AG04449 (cell line): ENCODE measurements around the gene SSU72.
"Not testable (repeated sequence)": the region's sequence is repeated elsewhere in the genome, so short reads cannot be mapped to it uniquely, and the experiment has no call there.

Experiments
- CTCF ChIA-PET: fragments of 350-600 bp; formaldehyde crosslinking; extraction: SDS; loops from one replicate; lab custom pipeline; 2021; ENCODE audit warnings: antibody characterized with exemption; lab: Yijun Ruan, JAX
- POLR2A ChIA-PET: fragments of 400-600, 350-600 bp; formaldehyde crosslinking; extraction: SDS; loops from one replicate; lab custom pipeline; 2020; ENCODE audit warnings: antibody characterized with exemption, inconsistent platforms; lab: Yijun Ruan, JAX
- DNase-seq: peaks from one replicate; pipeline ENCODE4 v3.0.0-alpha.2; 2010; ENCODE audit warnings: low read depth, low spot score
- H3K4me3 ChIP-seq: 2 replicates; pipeline ENCODE4 v1.5.1; 2011; ENCODE audit warnings: low read depth, mild to moderate bottlenecking, control low read depth, low read length
- CTCF ChIP-seq: IDR thresholded peaks from one replicate; pipeline ENCODE4 v1.5.1; 2011; ENCODE audit warnings: mild to moderate bottlenecking, moderate library complexity, low read length, control low read depth, inconsistent platforms; ENCODE audit not compliant: insufficient read depth; ENCODE audit errors: missing control alignments

SSU72 gene

DNA sequence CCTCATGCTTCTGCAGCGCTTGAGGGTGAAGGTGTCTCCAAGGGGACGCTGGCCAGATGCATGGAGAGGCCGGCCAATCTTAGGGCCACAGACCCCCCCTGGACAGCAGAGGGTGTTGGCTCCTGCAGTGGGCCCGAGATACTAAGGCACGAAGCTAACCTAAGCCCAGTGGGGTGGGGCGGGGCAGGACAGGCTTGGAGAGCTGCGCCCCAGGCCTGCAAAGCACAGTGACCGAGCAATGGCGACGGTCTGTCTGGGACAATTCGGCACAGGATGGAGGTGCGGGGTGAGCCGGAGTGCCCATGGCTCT lies 24.0 kb upstream of the SSU72 start:
- no peak for DNase-seq
- no peak for TF ChIP-seq CTCF
- CTCF ChIA-PET = interaction anchor here (1.2 to 1.3 kb wide), 2 partner anchors 10 to 40 kb away, joined by 3 read pairs; no protein-coding TSS in a partner anchor
- no peak overlapping the region for H3K4me3 ChIP-seq
- POLR2A ChIA-PET = interaction anchor here (0.6 kb wide), 1 partner anchor 42 kb away, joined by 3 read pairs; no protein-coding TSS in a partner anchor

DNA sequence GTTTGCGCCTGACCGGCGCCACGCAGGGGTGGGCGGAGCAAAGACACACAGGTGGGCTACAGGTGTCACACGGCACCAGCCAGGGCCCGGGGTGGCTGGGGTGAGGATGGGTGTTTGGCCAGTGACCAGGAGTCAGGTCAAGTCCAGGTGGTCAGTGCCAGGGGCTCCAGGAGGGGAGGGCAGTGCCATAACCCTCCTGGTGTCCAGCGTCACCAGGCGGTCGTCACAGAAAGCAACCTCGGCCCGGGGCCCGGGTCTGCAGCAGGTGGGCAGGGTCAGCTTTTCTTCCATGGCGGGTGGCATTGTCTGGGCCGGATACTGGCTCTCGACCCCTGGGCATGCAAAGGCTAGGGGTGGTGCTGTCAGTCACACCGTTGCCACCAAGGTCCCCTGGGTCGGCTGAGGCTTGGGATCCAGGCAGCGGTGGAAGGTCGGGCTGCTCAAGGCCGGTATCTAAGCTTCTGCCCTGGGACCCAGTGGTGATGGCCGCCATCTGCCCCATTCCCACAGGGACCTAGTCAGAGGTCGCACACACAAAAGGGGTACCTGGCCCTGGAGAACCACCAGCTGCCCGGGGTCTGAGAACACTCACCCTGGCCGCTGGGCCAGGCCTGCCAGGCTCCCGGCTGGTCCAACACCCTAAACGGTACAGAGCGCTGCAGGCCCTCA lies 23.5 kb upstream of the SSU72 start:
- ChIA-PET CTCF (interaction anchor here (1.0 to 1.3 kb wide), 4 partner anchors 9 to 39 kb away, joined by 3 read pairs; no protein-coding TSS in a partner anchor), POLR2A (no interaction called here)
- H3K4me3 ChIP-seq = no peak overlapping the region
- TF ChIP-seq CTCF = no peak
- no peak for DNase-seq

- POLR2A ChIA-PET = interaction anchor here (1.2 kb wide), 1 partner anchor 18 kb away, joined by 5 read pairs; the partner anchor contains the start of gene MIB2
- CTCF ChIA-PET = interaction anchor here (1.0 to 1.3 kb wide), 3 partner anchors 16 to 38 kb away, joined by 3 read pairs; no protein-coding TSS in a partner anchor
Measured at GRCh38 chr1:1597275-1597930, 22.7 kb upstream of the SSU72 start.

GRCh38 chr1:1596493-1597274 lies 22.0 kb upstream of the SSU72 start:
- H3K4me3 ChIP-seq = no peak overlapping the region
- POLR2A ChIA-PET = interaction anchor here (1.2 kb wide), 1 partner anchor 19 kb away, joined by 5 read pairs; the partner anchor contains the start of gene MIB2
- CTCF ChIA-PET = interaction anchor here (1.3 kb wide), 1 partner anchor 17 kb away, joined by 3 read pairs; no protein-coding TSS in a partner anchor
- DNase-seq = no peak
- no peak for TF ChIP-seq CTCF

More at GRCh38 chr1:1597275-1597930, 22.7 kb upstream of the SSU72 start:
- no peak overlapping the region for H3K4me3 ChIP-seq
- TF ChIP-seq CTCF = peak; percentile 45
- DNase-seq = no peak

DNA sequence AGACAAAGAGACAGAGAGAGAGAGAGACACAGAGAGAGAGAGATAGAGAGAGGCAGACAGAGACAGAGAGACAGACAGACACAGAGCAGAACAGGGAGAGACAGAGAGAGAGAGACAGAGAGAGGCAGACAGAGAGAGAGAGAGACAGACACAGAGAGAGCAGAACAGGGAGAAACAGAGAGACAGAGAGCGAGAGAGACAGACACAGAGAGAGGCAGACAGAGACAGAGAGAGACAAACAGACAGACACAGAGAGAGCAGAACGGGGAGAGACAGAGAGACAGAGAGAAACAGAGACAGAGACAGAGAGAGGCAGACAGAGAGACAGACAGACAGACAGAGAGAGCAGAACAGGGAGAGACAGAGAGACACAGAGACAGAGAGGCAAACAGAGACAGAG lies 20.7 kb upstream of the SSU72 start:
- POLR2A ChIA-PET = not testable (repeated sequence)

DNA sequence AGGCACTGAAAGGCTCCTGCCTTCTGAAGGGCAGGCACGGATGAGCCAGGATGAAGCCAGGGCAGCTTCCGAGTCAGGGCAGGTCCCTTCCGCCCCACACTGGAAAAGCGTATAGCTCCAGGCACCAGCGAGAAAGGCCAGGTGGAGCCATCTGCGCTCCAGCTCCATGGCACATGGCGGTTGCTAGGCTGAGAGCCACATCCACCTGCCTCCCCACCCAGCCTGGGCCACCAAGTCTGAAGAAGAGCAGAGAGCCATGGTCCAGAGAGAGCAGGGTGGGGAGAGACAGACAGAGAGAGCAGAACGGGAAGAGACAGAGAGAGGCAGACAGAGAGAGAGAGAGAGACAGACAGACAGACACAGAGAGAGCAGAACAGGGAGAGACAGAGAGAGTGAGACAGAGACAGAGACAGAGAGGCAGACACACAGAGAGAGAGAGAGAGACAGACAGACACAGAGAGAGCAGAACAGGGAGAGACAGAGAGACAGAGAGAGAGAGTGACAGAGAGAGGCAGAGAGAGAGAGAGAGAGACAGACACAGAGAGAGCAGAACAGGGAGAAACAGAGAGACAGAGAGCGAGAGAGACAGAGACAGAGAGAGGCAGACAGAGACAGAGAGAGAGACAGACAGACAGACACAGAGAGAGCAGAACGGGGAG lies 20.1 kb upstream of the SSU72 start:
- no peak for TF ChIP-seq CTCF
- ChIA-PET CTCF (no interaction called here), POLR2A (no interaction called here)
- no peak for DNase-seq
- no peak overlapping the region for H3K4me3 ChIP-seq

More for the DNA sequence above, 20.7 kb upstream of the SSU72 start:
- DNase-seq, CTCF ChIA-PET, H3K4me3 ChIP-seq: not testable (repeated sequence)
